Prostate gland (tissue), 2 donors: ENCODE measurements around the gene CCRL2. TPM values are rescaled to one million over a fixed set of nuclear protein-coding genes. Genes with fewer than 3 reads are reported as not detected.

Experiments used
- DNase-seq: peaks from one replicate; pipeline ENCODE4 v3.0.0-alpha.2; 2019; ENCODE audit warnings: low spot score
- H3K27ac ChIP-seq, 2 donors: fragments of 200-600 bp; sonication (generic); 2 replicates each; pipeline ENCODE4 v1.5.1; 2017 to 2019
- H3K27me3 ChIP-seq: fragments of 200-600 bp; sonication (generic); replicated peaks from 2 replicates; pipeline ENCODE4 v1.5.1; 2019; ENCODE audit not compliant: insufficient read depth
- H3K36me3 ChIP-seq, 2 donors: fragments of 200-600 bp; sonication (generic); 1 replicate in 1 of 2; 2 replicates in 1 of 2; pipeline versions ENCODE4 v1.5.1 to v1.8.1; 2017 to 2019
- H3K4me1 ChIP-seq: fragments of 200-600 bp; sonication (generic); replicated peaks from 2 replicates; pipeline ENCODE4 v1.5.1; 2019
- H3K4me3 ChIP-seq, 2 donors: fragments of 200-600 bp; sonication (generic); 2 replicates each; pipeline ENCODE4 v1.5.1; 2017 to 2019
- H3K9me3 ChIP-seq: fragments of 200-600 bp; sonication (generic); 2 replicates; pipeline ENCODE4 v1.5.1; 2017
- CTCF ChIP-seq, 4 experiments: fragments of 200-600 bp in 2 of 4; fragments of 450-650 bp in 2 of 4; sonication (generic) in 2 of 4; IDR thresholded peaks; 1 replicate in 3 of 4; 2 replicates in 1 of 4; pipeline ENCODE4 v1.5.1; 2016 to 2019; ENCODE audit warnings: antibody characterized with exemption in 4 of 4, mild to moderate bottlenecking in 2 of 4, moderate library complexity in 2 of 4
- POLR2A ChIP-seq: fragments of 450-650 bp; IDR thresholded peaks from one replicate; pipeline ENCODE4 v1.6.1; 2016; ENCODE audit warnings: antibody characterized with exemption, mild to moderate bottlenecking
- POLR2AphosphoS5 ChIP-seq: sonication (generic); formaldehyde crosslinking; IDR thresholded peaks from one replicate; pipeline ENCODE4 v1.6.1; 2017; ENCODE audit warnings: antibody characterized with exemption
- WGBS: methylation state at CpG from one replicate; pipeline ENCODE4 v1.1.5; 2018; 5-methylcytosine and 5-hydroxymethylcytosine counted together
- intact Hi-C: fragments of 100-400 bp; cut with DNase I; formaldehyde crosslinking; loops from one replicate; pipeline ENCODE4 v1.14.2; 2022
- total RNA-seq, 2 donors: library from RNA; depleted of rRNA; stranded (reverse); fragments of >200 nt; gene quantifications; one replicate each; pipeline ENCODE4 v1.1.0, GENCODE V29; 2016

The CCRL2 gene
- total RNA-seq, 2 donors from 2014 or later: 0.09 to 0.45 TPM

- 75% methylated on average over 7 of the region's 7 CpGs for WGBS
- no peak for TF ChIP-seq CTCF (IDR thresholded peaks at IDR 0.05)
- no peak for TF ChIP-seq POLR2A
- TF ChIP-seq POLR2AphosphoS5: no peak
- Histone ChIP-seq H3K4me3 (no peak overlapping the region), H3K27ac (no peak overlapping the region), H3K27me3 (no peaks in the 10 kb centered on the region), H3K9me3 (no peaks in the 10 kb centered on the region), H3K4me1 (no peaks in the 10 kb centered on the region), H3K36me3 (no peaks in the 10 kb centered on the region)
- DNase-seq: no peak
- intact Hi-C loops: no loop called here
Measured at GRCh38 chr3:46416811-46417510, 9.9 kb downstream of the CCRL2 start.

GRCh38 chr3:46417841-46418611, 11.0 kb downstream of the CCRL2 start:
- WGBS: 85% methylated on average over 9 of the region's 9 CpGs
- TF ChIP-seq CTCF (IDR thresholded peaks at IDR 0.05) (no peak), POLR2AphosphoS5 (no peak), POLR2A (no peak)
- Histone ChIP-seq H3K36me3 (no peaks in the 10 kb centered on the region), H3K9me3 (no peaks in the 10 kb centered on the region), H3K27me3 (no peaks in the 10 kb centered on the region), H3K4me3 (no peak overlapping the region), H3K27ac (no peak overlapping the region), H3K4me1 (no peaks in the 10 kb centered on the region)
- no peak for DNase-seq
- intact Hi-C loops: no loop called here

GRCh38 chr3:46419816-46420215, 12.8 kb downstream of the CCRL2 start:
- DNase-seq: no peak
- H3K27ac ChIP-seq: no peak overlapping the region
- no peak overlapping the region for H3K4me3 ChIP-seq
- no peaks in the 10 kb centered on the region for H3K4me1 ChIP-seq
- no peaks in the 10 kb centered on the region for H3K27me3 ChIP-seq
- intact Hi-C loops: no loop called here
- WGBS: 94% methylated on average over 4 of the region's 4 CpGs
- no peaks in the 10 kb centered on the region for H3K36me3 ChIP-seq
- TF ChIP-seq POLR2AphosphoS5 (no peak), CTCF (IDR thresholded peaks at IDR 0.05) (no peak), POLR2A (no peak)
- H3K9me3 ChIP-seq: no peaks in the 10 kb centered on the region

GRCh38 chr3:46420931-46421330, 13.9 kb downstream of the CCRL2 start:
- H3K9me3 ChIP-seq: no peaks in the 10 kb centered on the region
- H3K4me1 ChIP-seq: no peaks in the 10 kb centered on the region
- H3K4me3 ChIP-seq: no peak overlapping the region
- no peak overlapping the region for H3K27ac ChIP-seq
- H3K36me3 ChIP-seq: no peaks in the 10 kb centered on the region
- 82% methylated on average over 2 of the region's 2 CpGs for WGBS
- no peak for TF ChIP-seq POLR2AphosphoS5
- no peak for TF ChIP-seq POLR2A
- no peak for TF ChIP-seq CTCF (IDR thresholded peaks at IDR 0.05)
- H3K27me3 ChIP-seq: no peaks in the 10 kb centered on the region
- intact Hi-C loops: no loop called here
- DNase-seq: no peak

- Histone ChIP-seq H3K4me3 (no peak overlapping the region), H3K27ac (no peak overlapping the region), H3K36me3 (no peaks in the 10 kb centered on the region), H3K27me3 (no peaks in the 10 kb centered on the region), H3K4me1 (no peaks in the 10 kb centered on the region), H3K9me3 (no peaks in the 10 kb centered on the region)
- 99% methylated on average over 6 of the region's 6 CpGs for WGBS
- intact Hi-C loops: no loop called here
- no peak for DNase-seq
- TF ChIP-seq POLR2A (no peak), POLR2AphosphoS5 (no peak), CTCF (IDR thresholded peaks at IDR 0.05) (no peak)
Measured at GRCh38 chr3:46422617-46423016, 15.6 kb downstream of the CCRL2 start.
